ENCODE data around the gene PIK3C2G. TPM values are rescaled to one million over a fixed set of nuclear protein-coding genes. Genes with fewer than 3 reads are reported as not detected.

The PIK3C2G gene
- total RNA-seq, 2 experiments from 2014 or later = not detected

GRCh38 chr12:18261906-18262305 is 588 bp downstream of the PIK3C2G start:
- TF ChIP-seq CTCF (conservative IDR thresholded peaks at IDR 0.05; ENCODE audit: low read length) (no peak), EZH2phosphoT487 (IDR thresholded peaks at IDR 0.05; ENCODE audit: borderline replicate concordance, low read depth, low read length) (no peak)
- no peaks in the 10 kb centered on the region for H3K79me2 ChIP-seq (ENCODE audit: insufficient read depth, low read depth, low read length)
- H3K9me2 ChIP-seq (ENCODE audit: insufficient read depth, low read length) = no peaks in the 10 kb centered on the region
- no peaks in the 10 kb centered on the region for H4K20me1 ChIP-seq (ENCODE audit: insufficient read depth, low read length)
- intact Hi-C loops (cut with micrococcal nuclease; ENCODE audit: unreplicated experiment) = no loop called here
- no peaks in the 10 kb centered on the region for H3K9me3 ChIP-seq (ENCODE audit: low read length)
- H3K36me3 ChIP-seq (ENCODE audit: insufficient read depth, low read length) = no peaks in the 10 kb centered on the region
- ChIA-PET CTCF (ENCODE audit: unreplicated experiment) (no interaction called here), POLR2A (interaction anchor here (0.5 to 1.4 kb wide), 6 partner anchors 12 to 1882 kb away, joined by 3 to 6 read pairs (median 4); no protein-coding TSS in a partner anchor)
- DNase-seq (ENCODE audit: low spot score) = no peak
- no peak overlapping the region for H3K27ac ChIP-seq (ENCODE audit: low read depth, low read length, poor library complexity, severe bottlenecking)
- H3K4me1 ChIP-seq (ENCODE audit: insufficient read depth, low read length, poor library complexity, severe bottlenecking) = no peaks in the 10 kb centered on the region
- BruUV-seq (replicated peaks) = no TSS peak
- no peak overlapping the region for H3K4me3 ChIP-seq (ENCODE audit: low read depth, low read length, poor library complexity, severe bottlenecking)
- no peak overlapping the region for H2AFZ ChIP-seq (ENCODE audit: low read length)
- no peak overlapping the region for H3K4me2 ChIP-seq (ENCODE audit: low read length)

- no TSS peak for BruUV-seq (replicated peaks)
- H3K4me3 ChIP-seq (ENCODE audit: low read depth, low read length, poor library complexity, severe bottlenecking) = no peak overlapping the region
- CTCF ChIA-PET (ENCODE audit: unreplicated experiment) = no interaction called here
Observed at GRCh38 chr12:18262514-18262913, 1.2 kb downstream of the PIK3C2G start.

More at GRCh38 chr12:18262514-18262913, 1.2 kb downstream of the PIK3C2G start:
- H3K9me3 ChIP-seq (ENCODE audit: low read length) = no peaks in the 10 kb centered on the region
- H3K4me1 ChIP-seq (ENCODE audit: insufficient read depth, low read length, poor library complexity, severe bottlenecking) = no peaks in the 10 kb centered on the region
- H4K20me1 ChIP-seq (ENCODE audit: insufficient read depth, low read length) = no peaks in the 10 kb centered on the region
- H2AFZ ChIP-seq (ENCODE audit: low read length) = no peak overlapping the region
- no peaks in the 10 kb centered on the region for H3K9me2 ChIP-seq (ENCODE audit: insufficient read depth, low read length)
- H3K79me2 ChIP-seq (ENCODE audit: insufficient read depth, low read depth, low read length) = no peaks in the 10 kb centered on the region
- H3K36me3 ChIP-seq (ENCODE audit: insufficient read depth, low read length) = no peaks in the 10 kb centered on the region
- no peak overlapping the region for H3K27ac ChIP-seq (ENCODE audit: low read depth, low read length, poor library complexity, severe bottlenecking)
- TF ChIP-seq CTCF (conservative IDR thresholded peaks at IDR 0.05; ENCODE audit: low read length) (no peak), EZH2phosphoT487 (IDR thresholded peaks at IDR 0.05; ENCODE audit: borderline replicate concordance, low read depth, low read length) (no peak)
- intact Hi-C loops (cut with micrococcal nuclease; ENCODE audit: unreplicated experiment) = no loop called here
- no peak for DNase-seq (ENCODE audit: low spot score)
- POLR2A ChIA-PET = interaction anchor here (0.7 to 1.4 kb wide), 4 partner anchors 9 to 123 kb away, joined by 4 to 6 read pairs (median 4); no protein-coding TSS in a partner anchor
- no peak overlapping the region for H3K4me2 ChIP-seq (ENCODE audit: low read length)
